ENCODE measurements around the gene NRCAM. TPM values are rescaled to one million over a fixed set of nuclear protein-coding genes. Genes with fewer than 3 reads are reported as not detected.

NRCAM gene
- total and polyA plus RNA-seq, 2 donors (not counting 1 experiment from before 2014, with no cell fraction given), result 0.75 to 4.6 TPM

GRCh38 chr7:108503112-108504026 lies 47.1 kb upstream of the NRCAM start:
- Histone ChIP-seq H3K27ac (ENCODE audit: low read length in 2 of 2) (peak overlapping the region; percentile 91 to 95), H2AFZ (ENCODE audit: insufficient read depth, low read depth, low read length, poor library complexity, severe bottlenecking) (peak overlapping the region; percentile 30), H3K9me3 (ENCODE audit: control extremely low read depth in 1 of 3, control insufficient read depth in 2 of 3, insufficient read depth in 1 of 3, low read length in 2 of 3) (peaks cover 0 to 3% (median 0%) of the 10 kb centered on the region in 3 donors), H3K79me2 (ENCODE audit: control insufficient read depth, insufficient read depth, low read length) (peaks cover 63% of the 10 kb centered on the region), H3K4me2 (replicated peaks; ENCODE audit: low read depth, low read length, poor library complexity, severe bottlenecking) (peak overlapping the region; percentile 74), H4K20me1 (ENCODE audit: control insufficient read depth, insufficient read depth, low read length, poor library complexity, severe bottlenecking) (no peaks in the 10 kb centered on the region), H3K4me3 (ENCODE audit: control extremely low read depth in 1 of 5, extremely low read depth in 1 of 5, insufficient read depth in 1 of 5, low read depth in 2 of 5, low read length in 4 of 5) (peak overlapping the region; percentile 29 to 51 (median 40)), H3K4me1 (ENCODE audit: control insufficient read depth in 2 of 2, insufficient read depth in 2 of 2, low read length in 2 of 2) (peaks cover 37 to 40% of the 10 kb centered on the region in 2 donors), H3K36me3 (replicated peaks in 1 of 2; ENCODE audit: control extremely low read depth in 1 of 2, control insufficient read depth in 1 of 2, extremely low read depth in 1 of 2, insufficient read depth in 2 of 2, low read length in 1 of 2) (peaks cover 3 to 26% of the 10 kb centered on the region in 2 experiments), H3K9ac (ENCODE audit: low read length) (peak overlapping the region; percentile 42), H3K27me3 (replicated peaks in 1 of 4; ENCODE audit: control extremely low read depth in 1 of 4, control insufficient read depth in 3 of 4, insufficient read depth in 4 of 4, low read length in 3 of 4) (no peaks in the 10 kb centered on the region)
- Mint-ChIP-seq H3K27ac (peak overlapping the region; percentile 100), H3K4me3 (peak overlapping the region; percentile 90), H3K27me3 (no peaks in the 10 kb centered on the region), H3K9me3 (ENCODE audit: insufficient read depth) (peaks cover 5% of the 10 kb centered on the region), H3K4me1 (peaks cover 51% of the 10 kb centered on the region)
- POLR2A ChIA-PET, result interaction anchor here (1.1 to 2.9 kb wide), 6 partner anchors 10 to 66 kb away, joined by 3 to 26 read pairs (median 4); partner anchors contain the start of genes DNAJB9, PNPLA8 and THAP5
- TF ChIP-seq CTCF (IDR thresholded peaks at IDR 0.05) (no peak), EZH2 (IDR thresholded peaks at IDR 0.05; ENCODE audit: borderline replicate concordance, insufficient read depth, low read depth, low read length, poor library complexity, severe bottlenecking) (no peak)
- intact Hi-C loops (cut with micrococcal nuclease), result loop anchor here (1.0 kb wide), 5 partner anchors 10 to 612 kb away; partner anchors contain the start of genes DLD, DNAJB9, PNPLA8 and THAP5
- ATAC-seq (ENCODE audit: low read depth) (peak; percentile 94), DNase-seq (peak; percentile 81)
- WGBS (ENCODE audit: insufficient coverage), result 0% methylated on average over 2 of the region's 5 CpGs
- CTCF ChIA-PET, result interaction anchor here (0.7 to 1.6 kb wide), 11 partner anchors 10 to 322 kb away, joined by 3 to 11 read pairs (median 4); partner anchors contain the start of genes DNAJB9, PNPLA8 and THAP5

All from B cell (primary cell).